Endothelial cell of umbilical vein (primary cell): ENCODE data around the gene KLHL5. TPM values are rescaled to one million over a fixed set of nuclear protein-coding genes. Genes with fewer than 3 reads are reported as not detected.

Experiments used
- BruUV-seq: library from RNA; stranded (reverse); fragments of 400-500 nt; replicated peaks from 2 replicates; lab custom pipeline; 2021; lab: Mats Ljungman, UMichigan
- CTCF ChIA-PET: fragments of 300-600, 350-600 bp; sonication (Branson Sonifier 250); formaldehyde crosslinking; loops from one replicate; lab custom pipeline; 2021; ENCODE audit warnings: antibody characterized with exemption, inconsistent platforms; lab: Charles Lee
- POLR2A ChIA-PET: fragments of 300-600, 350-600 bp; sonication (Branson Sonifier 250); formaldehyde crosslinking; loops from one replicate; lab custom pipeline; 2021; ENCODE audit warnings: antibody characterized with exemption, inconsistent platforms; lab: Charles Lee
- DNase-seq: peaks from one replicate; pipeline ENCODE4 v3.0.0-alpha.2; 2011; ENCODE audit warnings: low read depth, low spot score
- FAIRE-seq: peaks from 2 replicates; lab custom pipeline; 2011; peaks lifted over from hg19 to GRCh38; lab: Jason Lieb, UNC
- H2AFZ ChIP-seq: 2 replicates; pipeline ENCODE4 v1.6.0; 2012; ENCODE audit warnings: low read depth, low read length, control low read depth, inconsistent platforms
- H3K27ac ChIP-seq: 2 replicates; pipeline ENCODE4 v1.5.1; 2011; ENCODE audit warnings: low read depth, mild to moderate bottlenecking, control low read depth, low read length, moderate library complexity; ENCODE audit not compliant: insufficient read depth
- H3K27me3 ChIP-seq, 2 experiments: 2 replicates each; pipeline versions ENCODE4 v1.6.0 to v1.6.1; 2011; ENCODE audit warnings: low read length in 2 of 2, mixed read lengths in 1 of 2; ENCODE audit not compliant: control insufficient read depth in 2 of 2, insufficient read depth in 2 of 2
- H3K36me3 ChIP-seq, 2 experiments: 2 replicates in 1 of 2; 3 replicates in 1 of 2; pipeline ENCODE4 v1.5.1; 2011; ENCODE audit warnings: low read length in 2 of 2, mild to moderate bottlenecking in 1 of 2, moderate library complexity in 1 of 2; ENCODE audit not compliant: control insufficient read depth in 2 of 2, insufficient read depth in 2 of 2; ENCODE audit errors: extremely low read depth in 1 of 2
- H3K4me1 ChIP-seq: 3 replicates; pipeline ENCODE4 v1.5.1; 2011; ENCODE audit warnings: mild to moderate bottlenecking, low read length; ENCODE audit not compliant: control insufficient read depth, insufficient read depth; ENCODE audit errors: extremely low read depth
- H3K4me2 ChIP-seq: 2 replicates; pipeline ENCODE4 v1.6.1; 2011; ENCODE audit warnings: low read length, control low read depth, mixed read lengths; ENCODE audit not compliant: insufficient read depth
- H3K4me3 ChIP-seq, 3 experiments: fragments of 200-600 bp in 1 of 3; sonication (generic), shearing (Covaris generic) in 1 of 3; replicated peaks in 1 of 3; 2 replicates each; pipeline ENCODE4 v1.5.1; 2011 to 2016; ENCODE audit warnings: control low read depth in 3 of 3, low read length in 3 of 3, mild to moderate bottlenecking in 2 of 3, inconsistent platforms in 1 of 3, low read depth in 1 of 3, moderate library complexity in 1 of 3; ENCODE audit not compliant: insufficient read depth in 1 of 3
- H3K79me2 ChIP-seq: 2 replicates; pipeline ENCODE4 v1.6.0; 2012; ENCODE audit warnings: low read length, inconsistent platforms; ENCODE audit not compliant: control insufficient read depth, insufficient read depth
- H3K9ac ChIP-seq: replicated peaks from 2 replicates; pipeline ENCODE3; 2011; ENCODE audit warnings: low read length, control low read depth; ENCODE audit not compliant: insufficient read depth; ENCODE audit errors: extremely low read depth
- H3K9me1 ChIP-seq: replicated peaks from 3 replicates; pipeline ENCODE4 v1.6.0; 2011; ENCODE audit warnings: mild to moderate bottlenecking, low read length; ENCODE audit not compliant: control insufficient read depth, insufficient read depth; ENCODE audit errors: extremely low read depth
- H3K9me3 ChIP-seq: replicated peaks from 2 replicates; pipeline ENCODE4 v1.5.1; 2012; ENCODE audit warnings: low read length, inconsistent platforms; ENCODE audit not compliant: control insufficient read depth, insufficient read depth
- H4K20me1 ChIP-seq: replicated peaks from 2 replicates; pipeline ENCODE3; 2011; ENCODE audit warnings: mild to moderate bottlenecking, low read length; ENCODE audit not compliant: control insufficient read depth, insufficient read depth; ENCODE audit errors: extremely low read depth
- EZH2 ChIP-seq: IDR thresholded peaks from 2 replicates; pipeline ENCODE4 v1.6.1; 2012; ENCODE audit warnings: borderline replicate concordance, low read depth, mild to moderate bottlenecking, moderate library complexity, low read length, inconsistent platforms; ENCODE audit not compliant: severe bottlenecking
- FOS ChIP-seq: IDR thresholded peaks from 2 replicates; pipeline ENCODE4 v1.6.1; 2011; ENCODE audit warnings: mild to moderate bottlenecking, low read length, moderate library complexity, borderline replicate concordance; ENCODE audit not compliant: insufficient read depth
- GATA2 ChIP-seq: IDR thresholded peaks from 2 replicates; pipeline ENCODE4 v1.7.0; 2011; ENCODE audit warnings: low read depth, mild to moderate bottlenecking, moderate library complexity, mixed read lengths, low read length; ENCODE audit not compliant: insufficient read length, insufficient read depth
- JUN ChIP-seq: IDR thresholded peaks from 2 replicates; pipeline ENCODE4 v1.6.1; 2011; ENCODE audit warnings: borderline replicate concordance, low read depth; ENCODE audit not compliant: insufficient read length, insufficient read depth
- MYC ChIP-seq: IDR thresholded peaks from one replicate; pipeline ENCODE4 v1.6.1; 2011; ENCODE audit warnings: mild to moderate bottlenecking, low read depth, low read length
- POLR2A ChIP-seq: IDR thresholded peaks from 2 replicates; pipeline ENCODE4 v1.6.1; 2012; ENCODE audit warnings: low read depth, mild to moderate bottlenecking, control low read depth, low read length
- POLR2AphosphoS5 ChIP-seq: IDR thresholded peaks from 2 replicates; pipeline ENCODE4 v1.6.1; 2012; ENCODE audit warnings: low read depth, mild to moderate bottlenecking, control low read depth, low read length, moderate library complexity; ENCODE audit not compliant: insufficient read depth
- dilution Hi-C: fragments of 300-500 bp; cut with MboI; formaldehyde crosslinking; loops from one replicate; pipeline ENCODE4 v1.15.0; 2019; ENCODE audit warnings: low sequenced_read_pairs; ENCODE audit not compliant: extremely low pct_ligation_motif_present
- intact Hi-C: fragments of 100-400 bp; cut with micrococcal nuclease; formaldehyde crosslinking; loops from one replicate; pipeline ENCODE4 v1.10.0; 2022
- polyA plus RNA-seq, 4 experiments: library from polyadenylated mRNA; depleted of rRNA in 3 of 4; stranded (reverse) in 3 of 4; unstranded in 1 of 4; fragments of >200 nt; gene quantifications; 2 replicates each; pipeline versions ENCODE4 v1.2.1 to v1.2.3, GENCODE V29; 2011 to 2012; ENCODE audit warnings: missing spikeins in 1 of 4
- total RNA-seq: library from RNA; stranded (reverse); gene quantifications from 2 replicates; pipeline ENCODE4 v1.2.3, GENCODE V29; 2021
- TF ChIP-seq, protein P1 (sequence below), 2 donors: IDR thresholded peaks; 1 replicate in 1 of 2; 2 replicates in 1 of 2; pipeline ENCODE4 v1.5.1; 2011; ENCODE audit warnings: low read length in 2 of 2, mild to moderate bottlenecking in 2 of 2, moderate library complexity in 2 of 2, control low read depth in 1 of 2, inconsistent platforms in 1 of 2, low read depth in 1 of 2; ENCODE audit not compliant: insufficient read depth in 1 of 2; ENCODE audit errors: extremely low read depth in 1 of 2
- TF ChIP-seq, protein P2 (sequence below): IDR thresholded peaks from 2 replicates; pipeline ENCODE4 v1.6.1; 2011; ENCODE audit not compliant: insufficient read depth, insufficient read length

Gene KLHL5
- total and polyA plus RNA-seq, 2 donors (not counting 3 experiments of a cell fraction or from before 2014, with no cell fraction given) = 32.2 to 54.6 TPM

DNA sequence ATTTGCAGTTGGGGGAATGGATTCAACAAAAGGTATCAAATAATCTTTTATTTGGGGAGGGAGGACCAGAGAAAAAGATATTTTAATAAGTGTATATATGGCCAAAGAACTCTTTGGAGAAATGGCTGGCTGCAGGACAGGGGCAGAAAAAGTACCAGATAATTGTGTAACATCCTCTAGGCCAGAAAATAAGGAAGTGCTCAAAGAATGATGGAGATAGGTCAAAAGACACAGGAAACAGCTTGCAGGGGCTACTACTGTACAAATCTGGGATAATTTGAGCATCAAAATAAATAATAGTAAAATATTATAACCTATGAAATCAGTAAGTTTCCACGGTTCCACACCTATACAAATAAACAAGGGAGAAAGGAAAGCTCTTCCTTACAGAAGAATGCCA, 34.8 kb downstream of the KLHL5 start:
- TF ChIP-seq GATA2 (no peak), FOS (no peak), POLR2A (no peak), POLR2AphosphoS5 (no peak), JUN (no peak), EZH2 (no peak), MYC (no peak)
- TF ChIP-seq, protein P1, sequence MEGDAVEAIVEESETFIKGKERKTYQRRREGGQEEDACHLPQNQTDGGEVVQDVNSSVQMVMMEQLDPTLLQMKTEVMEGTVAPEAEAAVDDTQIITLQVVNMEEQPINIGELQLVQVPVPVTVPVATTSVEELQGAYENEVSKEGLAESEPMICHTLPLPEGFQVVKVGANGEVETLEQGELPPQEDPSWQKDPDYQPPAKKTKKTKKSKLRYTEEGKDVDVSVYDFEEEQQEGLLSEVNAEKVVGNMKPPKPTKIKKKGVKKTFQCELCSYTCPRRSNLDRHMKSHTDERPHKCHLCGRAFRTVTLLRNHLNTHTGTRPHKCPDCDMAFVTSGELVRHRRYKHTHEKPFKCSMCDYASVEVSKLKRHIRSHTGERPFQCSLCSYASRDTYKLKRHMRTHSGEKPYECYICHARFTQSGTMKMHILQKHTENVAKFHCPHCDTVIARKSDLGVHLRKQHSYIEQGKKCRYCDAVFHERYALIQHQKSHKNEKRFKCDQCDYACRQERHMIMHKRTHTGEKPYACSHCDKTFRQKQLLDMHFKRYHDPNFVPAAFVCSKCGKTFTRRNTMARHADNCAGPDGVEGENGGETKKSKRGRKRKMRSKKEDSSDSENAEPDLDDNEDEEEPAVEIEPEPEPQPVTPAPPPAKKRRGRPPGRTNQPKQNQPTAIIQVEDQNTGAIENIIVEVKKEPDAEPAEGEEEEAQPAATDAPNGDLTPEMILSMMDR (IDR thresholded peaks at IDR 0.05; ENCODE audit: extremely low read depth in 1 of 2, insufficient read depth in 1 of 2, low read depth in 1 of 2, low read length in 2 of 2) = no peak
- TF ChIP-seq, protein P2, sequence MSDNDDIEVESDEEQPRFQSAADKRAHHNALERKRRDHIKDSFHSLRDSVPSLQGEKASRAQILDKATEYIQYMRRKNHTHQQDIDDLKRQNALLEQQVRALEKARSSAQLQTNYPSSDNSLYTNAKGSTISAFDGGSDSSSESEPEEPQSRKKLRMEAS = no peak
- dilution Hi-C loops = no loop called here
- H3K9ac ChIP-seq = no peak overlapping the region

More for the DNA sequence above, 34.8 kb downstream of the KLHL5 start:
- FAIRE-seq (no peak), DNase-seq (no peak)
- ChIA-PET CTCF (interaction anchor here (0.9 to 1.1 kb wide), 2 partner anchors 38 to 113 kb away, joined by 3 read pairs; no protein-coding TSS in a partner anchor), POLR2A (no interaction called here)
- no peak overlapping the region for H2AFZ ChIP-seq
- no peaks in the 10 kb centered on the region for H3K9me3 ChIP-seq
- H3K4me3 ChIP-seq = no peak overlapping the region
- intact Hi-C loops = no loop called here
- peaks cover 0 to 2% of the 10 kb centered on the region in 2 experiments for H3K36me3 ChIP-seq
- no peaks in the 10 kb centered on the region for H3K79me2 ChIP-seq
- no peaks in the 10 kb centered on the region for H3K27me3 ChIP-seq
- H3K4me1 ChIP-seq = no peaks in the 10 kb centered on the region
- H3K27ac ChIP-seq = no peak overlapping the region
- H3K9me1 ChIP-seq = no peaks in the 10 kb centered on the region
- H4K20me1 ChIP-seq = no peaks in the 10 kb centered on the region
- no peak overlapping the region for H3K4me2 ChIP-seq
- no TSS peak for BruUV-seq
